Astrocyte (in vitro differentiated cells and primary cell): ENCODE results near the gene MBOAT2. TPM values are rescaled to one million over a fixed set of nuclear protein-coding genes. Genes with fewer than 3 reads are reported as not detected.
A peak's percentile ranks its signal among the peaks of the same experiment; 100 is the strongest.

ENCODE experiments used
- DNase-seq: peaks from one replicate; pipeline ENCODE4 v3.0.0-alpha.2; 2010; ENCODE audit warnings: low read depth
- FAIRE-seq: peaks from 2 replicates; lab custom pipeline; 2011; peaks lifted over from hg19 to GRCh38; lab: Jason Lieb, UNC
- H2AFZ ChIP-seq: 2 replicates; pipeline ENCODE4 v1.6.0; 2012; ENCODE audit warnings: low read depth, low read length, inconsistent platforms
- H3K27ac ChIP-seq: 2 replicates; pipeline ENCODE4 v1.5.1; 2011; ENCODE audit warnings: low read depth, low read length, inconsistent platforms
- H3K27me3 ChIP-seq: 2 replicates; pipeline ENCODE4 v1.6.0; 2011; ENCODE audit warnings: low read length, inconsistent platforms; ENCODE audit not compliant: insufficient read depth
- H3K36me3 ChIP-seq: 2 replicates; pipeline ENCODE4 v1.5.1; 2011; ENCODE audit warnings: low read length, inconsistent platforms; ENCODE audit not compliant: insufficient read depth
- H3K4me1 ChIP-seq: 2 replicates; pipeline ENCODE4 v1.5.1; 2011; ENCODE audit warnings: low read length, inconsistent platforms; ENCODE audit not compliant: insufficient read depth
- H3K4me2 ChIP-seq: 2 replicates; pipeline ENCODE4 v1.6.0; 2012; ENCODE audit warnings: low read length, inconsistent platforms
- H3K4me3 ChIP-seq: 2 replicates; pipeline ENCODE4 v1.5.1; 2011; ENCODE audit warnings: low read depth, mild to moderate bottlenecking, low read length, inconsistent platforms; ENCODE audit not compliant: insufficient read depth
- H3K79me2 ChIP-seq: 2 replicates; pipeline ENCODE4 v1.6.0; 2012; ENCODE audit warnings: mild to moderate bottlenecking, low read length, inconsistent platforms; ENCODE audit not compliant: insufficient read depth
- H3K9ac ChIP-seq: 2 replicates; pipeline ENCODE4 v1.6.0; 2012; ENCODE audit warnings: mild to moderate bottlenecking, low read length, inconsistent platforms
- H3K9me3 ChIP-seq: 2 replicates; pipeline ENCODE4 v1.5.1; 2012; ENCODE audit warnings: low read depth, mild to moderate bottlenecking, low read length, inconsistent platforms; ENCODE audit not compliant: insufficient read depth
- H4K20me1 ChIP-seq: 2 replicates; pipeline ENCODE4 v1.6.0; 2012; ENCODE audit warnings: low read length, inconsistent platforms; ENCODE audit not compliant: insufficient read depth
- H3K27ac Mint-ChIP-seq: one replicate; pipeline ENCODE4 v1.8.0; 2021; ENCODE audit warnings: mild to moderate bottlenecking, mixed read lengths; ENCODE audit not compliant: unreplicated experiment
- H3K27me3 Mint-ChIP-seq: one replicate; pipeline ENCODE4 v1.8.0; 2021; ENCODE audit warnings: low read depth, mixed read lengths; ENCODE audit not compliant: unreplicated experiment
- H3K36me3 Mint-ChIP-seq: one replicate; pipeline ENCODE4 v1.8.0; 2021; ENCODE audit warnings: low read depth, mixed read lengths; ENCODE audit not compliant: unreplicated experiment
- H3K4me1 Mint-ChIP-seq: one replicate; pipeline ENCODE4 v1.8.0; 2021; ENCODE audit warnings: low read depth, mixed read lengths; ENCODE audit not compliant: unreplicated experiment
- H3K4me3 Mint-ChIP-seq: one replicate; pipeline ENCODE4 v1.8.0; 2021; ENCODE audit warnings: mild to moderate bottlenecking, moderate library complexity, mixed read lengths; ENCODE audit not compliant: unreplicated experiment
- H3K9me3 Mint-ChIP-seq: one replicate; pipeline ENCODE4 v1.8.0; 2021; ENCODE audit warnings: mild to moderate bottlenecking, mixed read lengths; ENCODE audit not compliant: unreplicated experiment
- EZH2 ChIP-seq: IDR thresholded peaks from 2 replicates; pipeline ENCODE4 v1.6.1; 2012; ENCODE audit warnings: mild to moderate bottlenecking, low read length, inconsistent platforms; ENCODE audit not compliant: insufficient read depth
- total RNA-seq: library from RNA; stranded (reverse); gene quantifications from 2 replicates; pipeline ENCODE4 v1.2.1, GENCODE V29; 2021
- TF ChIP-seq, protein P1 (sequence below): IDR thresholded peaks from 2 replicates; pipeline ENCODE4 v1.5.1; 2011; ENCODE audit warnings: low read depth, mild to moderate bottlenecking, inconsistent platforms, low read length, moderate library complexity; ENCODE audit not compliant: insufficient read depth

MBOAT2 gene
- total RNA-seq, 1 donor from 2014 or later, result 54.6 TPM

DNA sequence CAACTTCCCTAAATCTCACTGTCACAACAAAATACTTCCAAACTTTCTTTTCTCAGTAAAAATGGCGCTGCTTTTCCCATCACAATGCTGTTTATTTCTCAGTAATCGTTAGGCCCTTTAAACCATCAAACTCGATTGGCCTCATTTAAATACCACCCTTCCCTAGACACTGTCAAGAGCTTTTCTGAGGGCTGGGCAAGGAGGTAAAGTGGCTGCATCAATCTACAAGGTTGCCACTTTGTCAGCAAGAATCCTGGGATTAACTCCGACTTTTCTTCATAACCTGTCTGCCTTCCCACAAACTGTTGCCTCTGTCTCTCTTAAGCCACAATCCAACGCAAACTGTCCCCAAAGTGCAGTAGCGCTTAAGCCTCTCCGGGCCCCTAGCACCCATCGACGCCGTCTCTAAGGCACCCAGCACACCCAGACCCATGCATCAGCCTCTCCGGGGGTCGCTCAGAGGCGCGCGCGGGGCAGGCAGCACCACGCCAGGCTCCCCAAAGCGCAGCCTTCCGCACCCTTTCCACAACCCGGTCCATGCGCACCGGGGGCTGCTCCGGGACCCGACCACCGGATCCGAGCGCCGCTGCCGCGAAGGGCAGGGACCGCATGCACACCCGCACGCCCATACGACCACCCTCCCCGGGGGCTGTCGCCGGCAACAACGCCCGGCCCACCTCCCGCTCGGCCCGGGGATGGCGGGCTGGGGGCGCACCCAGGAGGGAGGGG, 683 bp downstream of the MBOAT2 start:
- no peaks in the 10 kb centered on the region for H3K27me3 Mint-ChIP-seq
- FAIRE-seq, result no peak
- TF ChIP-seq EZH2, result no peak
- TF ChIP-seq, protein P1, sequence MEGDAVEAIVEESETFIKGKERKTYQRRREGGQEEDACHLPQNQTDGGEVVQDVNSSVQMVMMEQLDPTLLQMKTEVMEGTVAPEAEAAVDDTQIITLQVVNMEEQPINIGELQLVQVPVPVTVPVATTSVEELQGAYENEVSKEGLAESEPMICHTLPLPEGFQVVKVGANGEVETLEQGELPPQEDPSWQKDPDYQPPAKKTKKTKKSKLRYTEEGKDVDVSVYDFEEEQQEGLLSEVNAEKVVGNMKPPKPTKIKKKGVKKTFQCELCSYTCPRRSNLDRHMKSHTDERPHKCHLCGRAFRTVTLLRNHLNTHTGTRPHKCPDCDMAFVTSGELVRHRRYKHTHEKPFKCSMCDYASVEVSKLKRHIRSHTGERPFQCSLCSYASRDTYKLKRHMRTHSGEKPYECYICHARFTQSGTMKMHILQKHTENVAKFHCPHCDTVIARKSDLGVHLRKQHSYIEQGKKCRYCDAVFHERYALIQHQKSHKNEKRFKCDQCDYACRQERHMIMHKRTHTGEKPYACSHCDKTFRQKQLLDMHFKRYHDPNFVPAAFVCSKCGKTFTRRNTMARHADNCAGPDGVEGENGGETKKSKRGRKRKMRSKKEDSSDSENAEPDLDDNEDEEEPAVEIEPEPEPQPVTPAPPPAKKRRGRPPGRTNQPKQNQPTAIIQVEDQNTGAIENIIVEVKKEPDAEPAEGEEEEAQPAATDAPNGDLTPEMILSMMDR, result no peak
- H3K9ac ChIP-seq, result peak overlapping the region; percentile 81
- no peaks in the 10 kb centered on the region for H3K36me3 ChIP-seq
- H3K4me1 ChIP-seq, result peaks cover 27% of the 10 kb centered on the region
- no peaks in the 10 kb centered on the region for H3K9me3 Mint-ChIP-seq
- no peak overlapping the region for H3K27ac Mint-ChIP-seq
- peak overlapping the region; percentile 96 for H3K4me3 Mint-ChIP-seq
- H3K79me2 ChIP-seq, result peaks cover 66% of the 10 kb centered on the region
- H2AFZ ChIP-seq, result peak overlapping the region; percentile 68
- peaks cover 30% of the 10 kb centered on the region for H4K20me1 ChIP-seq
- H3K9me3 ChIP-seq, result no peaks in the 10 kb centered on the region
- H3K27ac ChIP-seq, result peak overlapping the region; percentile 28
- H3K36me3 Mint-ChIP-seq, result peaks cover 4% of the 10 kb centered on the region
- no peak for DNase-seq
- no peaks in the 10 kb centered on the region for H3K27me3 ChIP-seq
- peaks cover 23% of the 10 kb centered on the region for H3K4me1 Mint-ChIP-seq
- peak overlapping the region; percentile 96 for H3K4me2 ChIP-seq
- H3K4me3 ChIP-seq, result peak overlapping the region; percentile 82

GRCh38 chr2:9002313-9002636, 1.2 kb downstream of the MBOAT2 start:
- Mint-ChIP-seq H3K27me3 (no peaks in the 10 kb centered on the region), H3K27ac (no peak overlapping the region), H3K9me3 (no peaks in the 10 kb centered on the region), H3K4me3 (peak overlapping the region; percentile 96), H3K4me1 (peaks cover 23% of the 10 kb centered on the region), H3K36me3 (peaks cover 4% of the 10 kb centered on the region)
- TF ChIP-seq, protein P1, result no peak
- Histone ChIP-seq H3K79me2 (peaks cover 71% of the 10 kb centered on the region), H3K9me3 (no peaks in the 10 kb centered on the region), H3K27me3 (no peaks in the 10 kb centered on the region), H3K4me1 (peaks cover 27% of the 10 kb centered on the region), H3K27ac (no peak overlapping the region), H3K4me2 (peak overlapping the region; percentile 96), H3K4me3 (peak overlapping the region; percentile 82), H4K20me1 (peaks cover 33% of the 10 kb centered on the region), H2AFZ (no peak overlapping the region), H3K9ac (peak overlapping the region; percentile 81), H3K36me3 (no peaks in the 10 kb centered on the region)
- DNase-seq (no peak), FAIRE-seq (no peak)

DNA sequence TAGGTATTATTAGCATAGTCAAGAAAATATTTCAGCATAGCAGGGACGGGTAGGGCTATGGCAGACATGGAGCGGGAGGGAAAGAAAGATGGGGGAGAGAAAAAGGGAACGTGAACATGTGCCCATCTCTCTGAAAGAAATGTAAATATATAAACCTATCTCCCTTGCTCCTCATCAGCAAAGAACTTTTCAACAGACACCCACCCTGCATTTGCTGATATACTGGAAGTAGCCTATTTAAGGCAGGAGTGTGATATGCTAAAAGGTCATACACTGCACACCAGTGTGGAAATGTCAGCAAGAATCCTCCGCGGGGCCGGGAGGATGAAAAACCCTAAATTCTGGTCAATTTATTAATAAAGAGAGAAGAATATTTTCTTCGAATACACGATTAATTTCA, 1.7 kb downstream of the MBOAT2 start:
- H3K36me3 ChIP-seq, result no peaks in the 10 kb centered on the region
- no peak for TF ChIP-seq EZH2
- TF ChIP-seq, protein P1, result no peak
- Mint-ChIP-seq H3K36me3 (peaks cover 4% of the 10 kb centered on the region), H3K4me1 (peaks cover 23% of the 10 kb centered on the region), H3K9me3 (no peaks in the 10 kb centered on the region), H3K27ac (no peak overlapping the region), H3K4me3 (peak overlapping the region; percentile 96), H3K27me3 (no peaks in the 10 kb centered on the region)
- H3K27me3 ChIP-seq, result no peaks in the 10 kb centered on the region
- H3K9ac ChIP-seq, result no peak overlapping the region
- no peak overlapping the region for H2AFZ ChIP-seq
- peak overlapping the region; percentile 96 for H3K4me2 ChIP-seq
- no peak overlapping the region for H3K27ac ChIP-seq
- FAIRE-seq (no peak), DNase-seq (no peak)
- peaks cover 27% of the 10 kb centered on the region for H3K4me1 ChIP-seq
- H3K4me3 ChIP-seq, result peak overlapping the region; percentile 82
- H3K79me2 ChIP-seq, result peaks cover 76% of the 10 kb centered on the region
- H4K20me1 ChIP-seq, result peaks cover 38% of the 10 kb centered on the region
- no peaks in the 10 kb centered on the region for H3K9me3 ChIP-seq
